HG02588 (cell line): Measurements from ENCODE around the gene STX18.
"Not testable (repeated sequence)": the region's sequence is repeated elsewhere in the genome, so short reads cannot be mapped to it uniquely, and the experiment has no call there.

Experiments
- ATAC-seq: cut with Tn5 transposase; IDR thresholded peaks from one replicate; pipeline ENCODE4 v1.9.1; 2021; ENCODE audit warnings: mild to moderate bottlenecking, moderate library complexity; ENCODE audit not compliant: unreplicated experiment

STX18 gene

DNA sequence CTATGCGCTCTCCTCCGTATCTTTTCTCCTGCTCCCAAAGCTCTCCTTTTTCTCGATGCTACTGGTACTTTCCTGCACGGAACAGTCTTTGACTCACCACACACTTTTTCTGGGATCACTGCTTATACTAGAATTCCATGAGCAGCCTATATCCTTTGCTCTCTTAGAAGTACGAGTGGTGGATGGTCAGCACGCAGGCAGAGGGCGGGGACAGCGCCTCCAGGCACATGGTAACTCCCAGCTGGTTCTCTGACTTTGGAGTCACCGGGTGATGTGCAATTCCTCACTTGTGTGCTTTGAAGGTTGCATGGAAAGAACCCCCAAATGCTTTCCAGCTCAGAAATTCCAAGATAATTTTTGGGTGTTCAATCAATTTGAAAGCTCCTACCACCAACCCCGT lies 56.0 kb downstream of the STX18 start:
- no peak for ATAC-seq

DNA sequence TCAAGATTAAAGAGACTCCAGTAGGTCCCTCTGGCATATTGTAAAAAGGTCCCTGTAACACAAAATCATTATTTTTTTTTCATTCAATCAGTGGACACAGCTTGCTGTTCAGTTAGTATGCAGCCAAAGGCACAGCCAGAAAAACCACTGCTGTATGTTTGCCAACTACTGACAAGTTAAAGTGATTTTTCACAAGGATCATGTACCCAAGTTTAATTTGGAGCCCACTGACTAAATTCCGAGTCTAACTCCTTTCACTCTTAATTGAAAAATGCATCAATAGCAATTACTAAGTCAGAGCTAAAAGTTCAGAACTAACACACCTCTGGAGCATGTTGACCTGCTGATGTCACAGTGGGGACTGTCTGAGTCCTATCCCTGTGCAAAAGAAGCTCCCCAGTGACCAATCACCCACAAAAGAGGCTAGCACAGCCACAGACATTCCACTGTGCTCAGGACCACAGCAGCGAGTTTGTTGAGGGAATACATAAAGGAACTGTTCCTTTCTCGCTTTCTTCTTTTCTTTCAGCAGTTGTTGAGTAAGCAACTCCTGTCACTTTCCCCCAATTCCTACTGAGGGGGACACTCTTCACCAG lies 60.4 kb downstream of the STX18 start:
- no peak for ATAC-seq

DNA sequence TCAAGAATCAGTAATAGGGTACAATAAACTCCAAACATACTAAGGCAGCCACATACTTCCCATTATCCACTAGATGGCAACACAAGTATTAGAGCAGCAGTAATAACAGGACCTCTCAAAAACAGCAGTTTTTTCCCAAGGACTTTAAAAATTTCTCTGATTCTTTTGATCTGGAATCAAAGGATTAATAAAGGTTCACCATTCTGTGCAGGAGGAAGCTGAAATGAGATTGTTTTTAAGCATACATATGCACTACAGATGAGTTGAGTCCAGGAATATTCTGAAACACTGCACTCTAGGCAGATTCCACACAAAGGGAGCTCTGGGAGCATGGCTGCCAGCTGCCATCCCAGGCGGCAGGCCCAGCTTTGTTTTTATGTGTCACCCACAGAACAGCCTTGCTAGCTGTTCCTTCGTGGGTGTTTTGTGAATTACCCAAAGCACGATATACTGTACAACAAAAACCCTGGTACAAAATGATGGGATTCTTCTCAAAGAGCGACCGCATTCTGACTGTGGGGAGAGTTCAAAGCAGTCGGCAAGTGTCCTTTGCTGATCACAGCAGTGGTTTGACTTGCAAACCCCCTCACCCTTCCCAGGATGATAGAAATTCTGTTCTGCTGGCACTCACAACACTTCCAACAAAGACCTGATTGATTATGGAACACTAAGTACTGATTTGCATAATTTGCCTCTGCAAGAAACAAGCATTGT lies 61.0 kb downstream of the STX18 start:
- no peak for ATAC-seq

DNA sequence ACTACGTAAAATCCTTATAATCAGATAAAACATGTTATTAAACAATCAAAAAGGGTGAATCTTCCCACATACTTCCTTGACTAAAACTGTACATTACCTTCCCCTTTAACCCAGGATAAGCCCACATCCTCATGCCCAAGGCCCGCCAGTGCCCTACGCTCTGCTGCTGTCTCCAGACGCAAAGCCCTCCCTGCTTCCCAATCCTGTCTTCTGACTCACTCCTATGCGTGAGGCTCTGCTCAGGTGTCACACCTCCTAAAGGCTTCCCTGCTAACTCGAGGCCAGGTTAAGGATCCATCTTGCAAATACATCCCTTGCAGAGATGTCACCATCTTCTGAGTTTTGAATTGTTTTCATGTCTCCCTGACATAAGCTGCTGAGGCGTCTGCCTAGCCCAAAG lies 61.6 kb downstream of the STX18 start:
- ATAC-seq: no peak

DNA sequence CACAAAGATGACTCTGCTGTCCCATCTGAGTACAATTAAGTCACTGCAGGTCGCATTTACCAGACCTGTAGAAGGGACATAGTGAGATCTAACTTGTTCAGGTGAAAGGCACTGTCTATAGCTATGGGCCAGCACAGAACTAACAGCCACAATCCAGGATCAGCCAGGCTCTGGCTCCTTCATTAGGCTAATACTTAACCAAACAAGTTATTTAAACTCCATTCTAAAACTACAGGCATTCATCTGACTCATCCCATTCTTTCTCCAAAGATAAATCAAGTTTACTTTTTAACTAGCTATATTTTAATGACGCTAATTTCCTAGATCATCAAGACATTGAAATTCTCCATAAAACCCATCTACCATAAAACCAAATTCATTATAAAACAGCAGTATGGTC lies 62.5 kb downstream of the STX18 start:
- ATAC-seq: no peak

DNA sequence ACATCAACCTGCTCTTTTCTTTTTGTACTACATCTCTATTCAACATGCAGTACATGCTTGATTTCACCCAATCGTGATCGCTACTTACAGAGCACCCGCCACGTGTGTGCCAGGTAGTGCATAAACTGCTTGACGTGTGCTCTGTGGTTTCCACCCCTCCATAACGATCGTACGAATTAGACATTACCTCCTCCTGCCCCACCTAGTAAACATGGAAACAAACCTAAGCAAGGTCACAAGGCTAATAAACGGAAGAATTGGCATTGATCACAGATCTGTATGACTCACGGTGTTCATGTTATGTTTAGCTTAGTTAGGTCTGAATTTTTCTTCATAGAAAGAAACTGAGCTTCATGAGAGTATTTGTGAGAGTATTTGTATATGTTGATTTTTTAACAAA lies 64.1 kb downstream of the STX18 start:
- ATAC-seq: no peak

DNA sequence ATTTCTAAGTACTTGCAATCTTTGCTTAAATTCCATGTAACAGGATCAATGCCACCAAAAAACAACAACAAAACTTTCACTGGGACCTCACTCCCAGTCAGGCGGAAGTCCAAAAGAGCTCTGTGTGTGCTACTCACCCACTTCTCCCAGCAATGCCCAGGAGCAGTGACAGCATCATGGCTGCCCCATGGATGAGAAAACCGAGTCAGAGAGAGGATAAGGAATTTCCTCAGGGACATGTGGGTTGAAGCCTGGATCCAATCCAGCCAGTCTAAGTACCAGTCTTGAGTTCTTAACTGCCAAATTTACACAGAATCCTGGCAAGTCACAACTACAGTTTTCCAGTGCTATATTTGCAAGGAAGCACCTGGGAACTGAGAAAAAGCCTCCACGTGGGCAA lies 64.5 kb downstream of the STX18 start:
- ATAC-seq: no peak

DNA sequence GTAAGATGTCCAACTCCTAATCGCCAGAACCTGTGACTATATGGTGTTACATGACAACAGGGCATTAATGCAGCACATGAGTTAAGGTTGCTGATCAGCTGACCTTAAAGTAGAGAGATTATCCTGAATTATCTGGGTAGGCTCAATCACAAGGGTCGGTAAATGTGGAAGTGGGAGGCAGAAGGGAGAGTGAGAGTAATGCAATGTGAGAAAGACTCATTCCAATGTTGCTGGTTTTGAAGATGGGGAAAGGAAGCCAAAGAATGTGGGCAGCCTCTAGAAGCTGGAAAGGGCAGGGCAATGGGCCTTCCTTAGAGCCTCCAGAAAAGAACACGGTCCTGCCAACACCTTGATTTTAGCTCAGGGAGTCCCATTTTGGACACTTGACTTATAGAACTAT lies 67.4 kb downstream of the STX18 start:
- no peak for ATAC-seq

DNA sequence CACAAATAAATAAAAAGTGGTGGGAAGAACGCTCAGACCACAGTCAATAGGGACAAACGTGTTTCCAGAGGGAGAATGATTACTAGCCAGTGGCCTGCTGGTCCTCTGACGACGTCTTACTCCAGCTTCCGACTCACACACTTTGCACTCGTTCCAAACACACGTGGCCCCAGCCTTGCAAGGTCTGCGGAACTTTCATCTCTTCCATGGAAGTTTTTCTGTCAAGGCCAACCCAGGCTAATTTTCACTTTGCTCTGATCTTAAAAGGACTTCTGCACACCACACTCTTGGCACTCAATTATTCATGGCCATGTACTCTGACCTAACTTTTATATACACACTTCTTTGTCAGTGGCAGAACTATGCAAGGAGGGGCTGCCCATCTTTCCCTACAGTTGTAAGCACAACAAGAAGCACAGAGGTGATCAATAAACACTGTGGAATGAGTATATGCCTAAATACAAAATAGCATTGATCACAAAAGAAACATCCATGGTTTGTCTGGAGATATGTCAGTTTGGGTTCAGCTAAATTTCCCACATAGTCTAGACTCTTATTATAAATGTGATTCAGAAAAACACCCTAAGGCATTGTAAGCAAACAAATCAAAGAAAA lies 69.4 kb downstream of the STX18 start:
- ATAC-seq: no peak

DNA sequence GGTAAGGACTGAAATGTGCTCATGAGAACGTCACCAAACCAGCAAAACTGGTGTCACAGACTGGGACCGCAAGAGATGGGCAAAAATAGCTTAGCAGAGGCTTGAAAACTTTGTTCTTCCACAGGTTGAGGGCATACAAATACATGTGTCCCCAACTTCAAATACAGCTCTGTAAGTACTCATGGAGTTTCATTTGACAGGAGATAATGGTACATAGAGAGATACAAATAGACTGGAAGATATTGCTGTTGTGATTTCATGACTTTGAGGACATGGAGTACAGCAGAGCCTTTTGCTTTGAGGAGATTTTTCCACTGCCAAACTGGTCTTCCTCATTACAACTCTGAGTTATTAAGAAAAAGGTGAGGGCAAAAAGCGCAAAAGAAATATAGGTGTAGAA lies 70.7 kb downstream of the STX18 start:
- no peak for ATAC-seq

DNA sequence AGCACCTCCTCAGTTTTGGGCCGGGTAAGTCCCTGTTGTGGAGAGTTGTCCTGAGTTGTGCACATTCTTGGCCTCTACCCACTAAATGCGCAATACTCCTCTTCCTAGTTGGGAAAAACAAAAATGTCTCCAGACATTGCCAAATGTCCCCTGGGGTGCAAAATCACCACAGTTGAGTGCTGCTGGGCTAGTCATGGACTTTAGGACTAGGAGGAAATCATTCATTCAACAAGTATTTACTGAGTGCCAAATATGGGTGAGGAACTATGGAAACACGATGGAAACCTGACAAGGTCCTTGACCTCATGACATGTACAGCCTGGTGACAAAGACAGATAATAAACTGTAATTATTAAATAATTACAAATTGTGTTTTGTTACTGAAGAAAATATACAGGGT lies 71.6 kb downstream of the STX18 start:
- ATAC-seq: no peak

DNA sequence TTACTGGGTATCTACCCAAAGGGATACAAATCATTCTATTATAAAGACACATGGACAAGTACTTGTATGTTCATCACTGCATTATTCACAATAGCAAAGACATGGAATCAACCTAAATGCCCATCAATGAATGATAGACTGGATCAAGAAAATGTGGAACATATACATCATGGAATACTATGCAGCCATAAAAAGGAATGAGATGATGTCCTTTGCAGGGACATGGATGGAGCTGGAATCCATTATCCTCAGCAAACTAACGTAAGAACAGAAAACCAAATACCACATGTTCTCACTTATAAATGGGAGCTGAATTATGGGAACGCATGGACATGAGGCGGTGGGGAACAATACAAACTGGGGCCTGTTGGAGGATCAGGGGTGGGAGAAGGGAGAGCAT lies 76.6 kb downstream of the STX18 start:
- not testable (repeated sequence) for ATAC-seq

DNA sequence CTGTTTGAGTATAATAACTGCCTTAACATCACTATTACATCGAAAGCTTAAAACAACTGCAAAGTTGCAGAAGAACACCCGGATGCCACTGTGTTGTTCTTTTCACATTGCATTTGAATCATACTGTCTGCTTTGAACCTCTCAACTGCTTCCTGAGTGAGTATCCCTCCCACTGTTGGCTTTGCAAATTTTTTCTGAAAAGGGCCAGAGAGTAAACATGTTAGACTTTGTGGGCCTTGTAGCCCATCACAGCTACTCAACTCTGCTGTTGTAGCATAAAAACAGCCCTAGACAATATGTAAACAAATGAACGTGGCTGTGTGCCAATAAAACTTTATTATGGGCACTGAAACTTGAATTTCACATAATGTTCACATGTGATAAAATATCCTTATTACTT lies 78.9 kb downstream of the STX18 start:
- no peak for ATAC-seq

DNA sequence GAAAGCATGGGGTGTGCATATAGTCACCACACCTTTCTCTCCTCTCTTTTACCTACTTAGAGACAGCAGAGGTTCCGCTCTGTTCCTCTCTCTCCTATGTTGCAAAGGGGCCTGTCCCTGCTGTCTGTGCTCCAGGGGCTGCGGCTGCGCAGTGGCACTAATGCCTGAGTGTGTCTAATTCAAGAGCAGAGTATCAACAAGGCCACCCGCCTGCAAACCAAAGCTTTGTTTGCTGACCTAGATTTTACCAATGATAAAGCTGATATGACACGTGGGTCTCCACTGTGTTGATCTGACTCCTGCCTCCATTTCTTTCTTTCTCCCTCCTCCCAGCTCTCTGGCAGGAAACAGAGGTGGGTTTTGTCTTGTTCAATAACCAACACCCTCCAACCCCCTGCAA lies 80.0 kb downstream of the STX18 start:
- ATAC-seq: no peak

DNA sequence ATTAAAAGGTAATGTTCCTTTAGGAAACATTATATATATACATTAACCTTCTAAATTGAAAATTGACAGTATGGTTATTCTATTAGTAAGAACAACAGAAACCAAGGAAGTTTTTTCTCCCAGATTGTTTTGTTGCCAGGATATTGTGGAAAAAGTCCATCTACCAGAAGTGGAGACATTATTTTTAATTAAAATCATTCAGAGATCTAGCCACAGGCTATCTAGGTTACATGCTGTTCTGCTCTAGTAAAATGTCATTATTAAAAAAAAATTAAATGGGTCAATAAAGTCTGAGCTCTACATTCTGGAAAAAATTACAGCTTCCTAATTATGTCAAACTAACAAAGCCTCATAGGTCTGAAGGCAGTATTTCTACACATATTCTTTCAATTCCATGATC lies 80.7 kb downstream of the STX18 start:
- no peak for ATAC-seq

DNA sequence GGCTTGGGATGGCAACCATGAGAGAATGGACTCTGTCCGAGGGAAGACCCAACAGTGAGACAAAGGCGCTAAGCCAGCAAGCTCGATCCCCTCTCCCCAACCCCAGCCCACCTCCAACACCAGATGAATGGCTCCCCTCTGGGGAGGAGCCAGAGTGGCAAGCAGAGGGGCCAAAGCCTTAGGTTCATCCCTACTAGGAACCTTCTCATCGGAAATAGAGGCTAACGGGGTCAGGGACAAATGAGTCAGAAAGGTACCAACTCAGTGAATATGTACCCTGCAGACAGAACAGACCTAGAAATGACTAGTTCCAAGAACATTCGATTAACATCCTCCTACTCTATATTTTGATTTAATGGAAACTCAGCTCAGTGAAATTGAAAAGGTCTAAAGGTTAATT lies 81.1 kb downstream of the STX18 start:
- ATAC-seq: no peak

DNA sequence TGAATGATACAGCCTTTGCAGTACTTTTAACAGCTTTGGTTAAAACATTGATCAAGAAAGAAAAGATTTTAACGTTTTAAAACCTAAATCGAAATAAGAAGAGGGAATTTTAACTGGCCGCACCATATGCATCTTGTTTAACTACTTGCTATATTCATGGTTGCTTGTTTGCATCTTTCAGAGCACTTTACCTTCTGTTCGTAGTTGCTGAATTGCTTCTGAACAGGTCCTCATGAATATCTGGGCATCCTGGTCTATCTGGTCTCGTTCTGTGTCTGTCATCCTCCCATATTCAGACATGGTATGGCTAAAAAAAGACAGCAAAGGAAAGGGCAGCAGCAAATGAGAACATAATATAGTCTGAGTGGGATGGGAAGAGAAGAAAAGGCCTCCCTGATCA lies 82.7 kb downstream of the STX18 start:
- ATAC-seq: no peak

DNA sequence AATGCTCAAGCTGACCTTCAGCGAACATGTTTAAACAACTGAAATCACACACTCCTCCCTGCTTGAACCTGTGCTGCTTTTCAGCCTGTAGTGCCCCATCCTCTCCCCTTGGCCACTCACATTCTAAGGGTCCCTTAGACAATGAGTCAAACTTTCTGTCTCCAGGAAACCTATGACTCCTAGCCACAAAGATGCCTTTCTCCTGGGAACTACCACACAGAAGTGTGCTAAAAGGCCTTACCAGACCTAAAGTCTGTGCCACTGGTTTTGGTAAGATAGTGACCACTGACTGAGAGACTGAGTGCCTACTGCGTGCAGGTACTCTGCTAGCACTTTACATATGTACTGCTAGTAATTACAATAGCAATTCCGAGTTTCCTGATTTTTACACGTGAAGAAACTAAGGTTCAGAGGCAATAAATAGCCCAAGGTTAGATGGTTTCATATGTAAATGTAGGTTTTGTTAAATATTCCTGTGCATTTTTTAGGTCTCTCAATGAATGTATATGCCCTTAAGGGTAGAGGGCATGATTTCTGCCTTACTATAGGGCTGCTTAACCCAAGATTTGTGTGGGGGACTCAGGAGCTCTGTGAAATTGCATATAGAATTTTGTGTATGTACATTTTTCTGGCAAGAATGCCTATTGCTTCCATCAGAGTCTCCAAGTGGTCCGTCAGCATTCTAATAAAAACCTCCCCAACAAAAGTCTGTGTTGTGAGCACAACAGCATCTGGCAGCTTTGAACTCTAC lies 83.9 kb downstream of the STX18 start:
- no peak for ATAC-seq

DNA sequence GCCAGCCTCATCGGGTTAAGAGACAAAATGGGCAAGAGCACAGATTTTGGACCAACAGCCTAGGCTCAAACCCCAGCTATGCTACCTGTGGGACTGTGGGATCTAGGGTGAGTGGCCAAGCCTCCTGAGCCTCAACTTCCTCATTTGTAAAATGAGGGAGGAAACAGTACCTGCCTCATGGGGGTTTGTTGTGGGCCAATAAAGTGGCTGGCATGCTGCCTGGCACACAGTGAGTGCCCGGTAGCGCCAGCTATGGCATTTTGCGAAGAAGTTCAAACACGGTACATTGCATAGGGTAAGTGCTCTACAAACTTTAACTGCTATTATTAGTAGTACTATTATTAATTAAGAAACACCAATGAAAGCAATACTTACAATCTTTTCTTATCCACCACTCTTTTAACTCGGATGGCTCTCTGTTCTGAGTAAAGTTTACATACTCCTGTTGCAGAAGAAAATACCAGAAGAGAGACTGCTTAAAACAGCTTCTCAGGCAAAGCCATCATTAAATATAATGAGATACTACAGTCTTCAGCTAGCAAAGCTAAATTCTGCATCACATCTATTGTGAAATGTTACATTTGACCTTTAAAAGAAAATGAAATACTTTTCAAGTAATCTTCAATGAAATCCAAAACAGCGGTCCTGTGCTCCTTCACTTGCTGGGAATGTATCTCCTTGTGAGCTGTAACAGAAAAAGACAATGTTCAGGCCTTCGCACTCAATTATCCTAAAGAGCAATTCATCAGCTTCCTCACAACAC lies 84.9 kb downstream of the STX18 start:
- ATAC-seq: no peak

DNA sequence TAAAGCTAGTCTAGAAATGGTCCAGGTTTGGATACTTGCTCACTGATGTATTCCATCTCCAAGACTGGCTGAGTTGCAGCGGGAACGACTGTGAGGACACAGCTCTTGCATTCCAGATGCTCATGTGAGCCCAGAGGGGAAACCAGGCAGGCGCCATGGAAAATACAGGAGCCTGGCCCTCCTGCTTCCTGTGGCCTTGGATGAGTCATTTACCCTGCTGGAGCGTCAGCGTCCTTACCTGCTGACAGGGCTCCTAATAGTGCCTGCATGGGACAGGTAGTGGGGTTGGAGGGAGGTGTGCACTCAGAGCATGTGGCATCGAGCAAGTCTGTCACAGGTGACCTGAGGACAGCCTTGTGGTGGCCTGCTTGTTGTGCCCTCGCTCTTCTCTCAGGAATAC lies 85.5 kb downstream of the STX18 start:
- no peak for ATAC-seq

DNA sequence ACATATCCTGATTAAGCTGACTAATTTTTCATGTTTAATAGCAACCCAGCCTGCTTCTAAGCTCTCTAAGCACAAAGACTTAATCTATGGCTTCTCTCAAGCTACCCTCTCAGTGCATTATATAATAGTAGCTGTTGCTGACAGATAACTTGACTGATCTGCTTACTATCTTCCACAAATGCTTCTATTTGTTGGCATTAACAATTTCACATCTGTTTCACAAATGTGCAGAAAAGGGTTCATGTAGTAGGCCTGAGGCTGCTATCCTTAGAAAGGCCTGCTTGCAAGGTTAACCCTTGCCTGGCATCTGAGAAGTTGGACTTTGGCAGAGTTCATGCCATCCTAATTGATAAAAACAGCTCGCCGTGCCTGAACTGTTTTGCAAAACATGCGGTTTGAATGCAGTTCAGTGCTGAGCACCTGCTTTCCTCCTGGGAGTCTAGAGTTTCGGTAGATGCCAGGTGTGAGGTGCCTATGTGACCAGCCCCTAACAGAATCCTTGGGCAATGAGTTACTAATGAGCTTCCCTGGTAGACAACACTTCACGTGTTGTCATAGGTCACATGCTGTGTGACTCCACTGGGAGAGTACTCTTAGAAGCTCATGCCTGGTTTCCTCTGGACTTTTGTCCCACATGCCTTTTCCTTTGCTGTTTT lies 86.5 kb downstream of the STX18 start:
- ATAC-seq: peak; percentile 94
